T follicular helper cell (primary cell): Measurements from ENCODE around the gene SLC25A39.

Source experiments
- DNase-seq: peaks from one replicate; pipeline ENCODE4 v3.0.0-alpha.2; 2020; ENCODE audit warnings: low read depth

Gene SLC25A39

DNA sequence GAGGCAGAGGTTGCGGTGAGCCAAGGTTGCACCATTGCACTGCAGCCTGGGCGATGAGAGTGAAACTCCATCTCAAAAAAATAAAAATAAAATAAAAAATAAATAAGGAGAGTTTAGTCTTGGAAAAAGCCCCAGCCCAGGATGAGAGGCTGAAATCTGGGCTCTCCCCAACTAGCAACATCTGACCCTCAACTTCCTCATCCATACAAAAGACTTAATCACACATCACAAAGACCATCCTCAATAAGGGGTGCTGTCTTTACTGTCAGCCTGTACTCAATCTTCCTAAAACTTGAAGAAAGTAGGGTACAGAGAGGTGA is 45.3 kb downstream of the SLC25A39 start:
- DNase-seq: no peak

DNA sequence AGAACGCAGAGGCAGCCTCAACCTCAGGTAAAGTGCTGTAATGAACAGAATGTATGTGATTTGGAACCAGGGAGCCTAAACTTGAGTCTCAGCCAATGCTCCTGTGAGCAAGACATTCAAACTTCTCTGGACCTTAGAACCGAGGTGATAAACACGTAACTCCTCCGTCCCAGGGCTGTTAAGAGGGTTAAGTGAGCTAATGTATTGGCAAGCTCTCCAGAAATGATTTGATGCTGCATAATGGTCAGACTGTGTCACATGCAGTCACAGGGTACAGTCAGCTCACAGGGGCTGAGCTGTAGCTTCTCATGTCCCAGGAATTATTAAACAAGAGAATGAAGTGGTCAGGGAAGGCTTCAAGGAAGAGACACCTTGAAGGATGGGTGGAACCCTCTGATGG is 46.6 kb downstream of the SLC25A39 start:
- no peak for DNase-seq

- no peak for DNase-seq
These were observed 51.0 kb downstream of the SLC25A39 start for GRCh38 chr17:44273607-44274006.

DNA sequence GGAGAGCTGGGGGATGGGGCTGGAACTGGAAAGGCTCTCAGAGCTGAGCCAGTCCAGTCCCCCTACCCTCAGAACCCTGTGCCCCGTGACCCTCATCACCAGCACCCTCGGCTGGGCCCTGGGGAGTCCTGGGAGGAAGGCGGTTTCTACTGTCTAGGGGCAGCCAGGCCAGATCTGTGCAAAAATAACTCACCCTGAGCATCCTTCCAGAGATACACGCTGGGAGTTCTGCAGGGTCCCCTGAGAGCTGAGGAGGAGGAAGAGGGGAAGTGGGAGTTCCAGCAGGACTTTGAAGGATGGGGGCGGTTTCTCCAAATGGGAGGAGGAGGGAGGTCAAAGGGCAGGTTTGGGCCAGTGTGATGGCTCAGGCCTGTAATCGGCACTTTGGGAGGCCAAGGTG is 51.7 kb downstream of the SLC25A39 start:
- DNase-seq: no peak

DNA sequence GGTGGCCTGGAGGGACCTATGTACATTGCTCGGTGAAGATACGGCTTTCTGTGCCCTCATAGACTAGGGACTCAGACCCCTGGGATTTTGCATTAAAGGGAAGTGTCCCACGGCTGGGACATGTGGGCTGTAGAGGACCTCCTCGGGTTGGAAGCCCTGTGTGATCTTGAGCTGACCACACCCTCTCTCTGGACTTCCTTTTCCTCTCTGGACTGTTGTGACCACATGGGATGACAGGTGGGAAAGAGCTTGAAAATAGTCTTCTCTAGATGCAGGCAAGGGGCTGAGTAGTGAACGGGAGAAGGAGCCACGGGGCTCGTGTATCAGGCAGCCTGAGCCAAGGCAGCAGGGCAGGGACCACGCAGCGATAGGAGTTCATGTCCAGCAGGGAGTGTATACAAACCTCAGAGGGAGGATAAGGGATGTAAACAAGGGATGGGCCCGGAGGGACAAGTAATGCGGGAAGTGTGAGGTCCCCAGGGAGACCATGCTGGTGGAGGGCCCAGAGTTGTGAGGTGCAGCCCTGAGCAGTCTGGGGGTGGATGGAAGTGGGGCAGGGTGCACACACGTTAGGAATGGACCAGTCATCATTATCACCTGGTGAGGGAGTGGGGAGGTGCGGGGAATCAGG is 52.2 kb downstream of the SLC25A39 start:
- no peak for DNase-seq
